Astrocyte of the hippocampus (primary cell): ENCODE data around the gene TREM1.
"Not testable (repeated sequence)": the region's sequence is repeated elsewhere in the genome, so short reads cannot be mapped to it uniquely, and the experiment has no call there.

Experiments
- DNase-seq: peaks from one replicate; pipeline ENCODE4 v3.0.0; 2011; ENCODE audit warnings: low read depth, low spot score

Gene TREM1

DNA sequence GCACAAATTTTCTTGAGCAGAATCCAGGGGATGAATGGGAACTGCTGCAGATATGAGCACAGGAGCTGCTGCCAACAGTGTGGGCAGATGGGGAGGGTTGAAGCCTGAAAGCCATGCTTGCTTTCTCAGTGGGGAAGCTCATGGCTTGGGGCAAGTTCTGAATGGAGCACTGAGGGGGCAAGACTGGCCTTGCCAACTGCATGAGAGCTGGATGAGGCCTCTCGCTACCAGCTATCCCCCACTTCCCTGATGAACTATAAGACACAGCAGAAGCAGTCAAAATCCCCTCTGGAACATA lies 28.3 kb downstream of the TREM1 start:
- no peak for DNase-seq

DNA sequence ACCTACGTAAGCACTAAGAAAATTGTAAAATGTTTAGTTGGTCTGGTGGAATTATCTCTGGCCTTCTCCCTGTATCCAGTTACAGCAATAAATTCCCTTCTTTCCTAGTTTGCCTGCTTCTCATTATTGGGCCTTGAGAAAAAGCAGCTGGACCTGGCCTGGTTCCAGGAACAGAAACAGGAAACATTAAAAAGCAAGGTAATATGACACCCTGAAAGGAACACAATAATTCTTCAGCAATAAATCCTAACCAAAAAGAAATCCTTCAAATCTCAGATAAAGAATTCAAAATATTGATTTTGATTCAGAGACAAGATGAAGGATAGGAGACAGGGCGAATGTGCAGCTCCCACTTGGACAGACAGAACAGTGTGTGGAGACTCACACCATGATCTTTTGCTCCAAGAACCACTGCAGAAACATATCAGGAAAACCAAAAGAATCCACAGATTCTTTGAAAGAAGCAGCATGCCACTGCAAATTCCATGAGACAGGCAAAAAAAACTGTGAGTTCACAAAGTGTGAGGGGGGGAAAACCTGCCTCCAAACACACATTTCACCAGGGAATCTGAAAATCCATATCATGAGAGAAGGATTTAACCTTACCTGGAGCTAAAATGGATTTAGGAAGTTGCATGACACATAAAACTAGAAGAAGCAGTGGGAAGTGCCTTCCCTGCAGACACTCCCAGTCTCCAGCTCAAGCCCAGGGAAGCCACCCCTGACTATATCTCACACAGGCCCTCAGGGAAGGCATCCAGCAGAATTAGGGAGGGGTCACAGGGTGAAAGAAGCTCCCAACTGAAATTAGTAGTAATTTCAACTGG lies 28.9 kb downstream of the TREM1 start:
- DNase-seq: peak; percentile 26

DNA sequence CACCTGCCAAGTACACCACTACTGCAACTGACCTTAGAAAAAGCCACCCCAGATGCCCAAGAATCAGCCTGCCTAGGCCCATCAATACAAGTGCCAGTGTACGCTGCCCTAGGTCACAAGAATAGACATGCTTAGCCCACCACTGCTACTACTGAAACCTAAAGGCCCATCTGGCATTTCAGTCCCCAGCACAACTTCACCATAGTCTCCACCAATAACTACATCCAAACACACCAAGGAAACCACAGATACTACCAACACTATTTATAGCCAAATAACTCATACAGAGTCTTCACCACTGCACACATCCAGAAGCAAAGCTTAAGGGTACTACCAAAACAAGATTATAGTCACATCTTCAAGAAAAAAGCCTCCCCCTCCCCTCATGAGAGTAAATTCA lies 30.1 kb downstream of the TREM1 start:
- DNase-seq: no peak

DNA sequence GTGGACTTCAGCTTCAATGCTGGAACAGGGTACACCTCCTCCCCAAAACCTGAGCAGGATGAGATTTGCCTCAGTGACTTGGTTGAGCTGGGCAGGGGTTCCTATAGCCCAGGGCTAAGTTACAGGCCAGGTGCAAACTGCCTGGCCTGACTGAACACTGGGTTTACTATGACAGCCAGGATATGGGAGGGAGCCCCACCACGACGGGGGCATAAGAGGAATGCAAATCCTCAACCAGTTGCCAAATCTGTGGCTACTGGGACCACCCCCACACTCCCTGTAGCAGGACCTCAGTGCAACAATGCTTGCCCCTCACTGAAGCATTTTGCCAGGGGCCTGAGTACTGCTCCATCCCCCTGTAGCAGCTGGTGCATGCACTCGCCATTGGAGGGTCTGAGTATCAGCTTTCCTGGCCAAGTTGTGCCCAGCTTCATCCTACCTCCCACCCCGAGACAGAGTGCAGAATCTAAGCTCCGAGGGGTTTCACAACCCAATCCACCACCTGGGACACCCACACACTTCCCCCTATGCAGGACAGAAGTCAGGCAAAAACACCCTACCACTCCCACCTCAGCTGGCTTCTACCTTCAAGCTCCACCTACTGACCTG lies 30.7 kb downstream of the TREM1 start:
- no peak for DNase-seq

DNA sequence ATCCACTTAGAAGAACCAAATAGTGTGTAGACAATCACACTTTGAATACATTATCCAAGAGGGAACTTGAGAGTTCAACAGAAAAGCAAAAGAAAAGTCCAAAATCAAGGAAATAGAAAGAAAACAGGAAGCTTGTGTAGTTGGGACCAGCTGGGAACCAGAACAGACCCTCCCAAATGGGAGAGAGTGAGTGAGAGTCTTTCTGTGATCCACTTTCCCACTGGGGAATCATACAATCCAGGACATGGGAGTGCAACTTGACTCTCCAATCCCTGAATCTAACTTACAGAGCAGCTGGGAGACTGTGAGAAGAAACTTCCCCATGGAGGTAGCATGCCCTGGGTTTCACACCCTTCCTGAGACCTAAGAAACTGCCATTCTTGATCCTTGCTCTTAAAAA lies 31.4 kb downstream of the TREM1 start:
- DNase-seq: no peak

DNA sequence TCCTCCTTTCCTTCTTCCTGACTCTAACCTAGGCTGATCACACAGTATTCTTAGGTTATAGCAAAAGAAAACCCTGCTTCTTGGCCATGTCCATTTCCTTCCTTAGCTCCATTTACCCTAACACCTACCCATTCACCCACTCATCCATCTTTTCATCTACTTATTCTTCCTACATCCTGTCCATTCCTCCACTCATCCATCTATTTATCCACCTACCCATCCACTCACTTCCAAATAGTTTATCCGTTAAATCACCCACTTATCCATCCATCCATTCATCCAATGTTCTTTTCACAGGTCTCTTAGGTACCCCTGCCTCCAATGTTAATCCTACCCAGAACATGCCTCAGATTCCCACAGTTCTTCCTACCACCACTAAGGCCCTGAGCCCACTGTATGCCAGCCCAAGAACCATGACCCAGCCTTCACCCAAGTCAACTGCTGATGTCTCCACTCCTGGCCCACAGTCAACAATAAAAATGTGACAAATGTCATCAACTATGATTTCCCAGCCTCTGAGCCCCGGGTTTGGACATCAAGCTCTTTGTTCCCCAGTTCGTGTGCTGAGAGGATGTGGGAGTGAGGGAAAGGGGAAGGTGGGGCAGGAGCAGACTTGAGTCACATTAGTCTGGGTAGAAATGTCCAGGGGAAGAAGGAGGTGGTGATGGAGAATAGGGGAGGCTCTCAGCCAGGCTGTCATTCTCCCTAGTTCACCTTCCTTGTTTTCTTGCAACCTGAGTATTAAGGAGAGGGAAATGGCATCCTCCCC lies 33.9 kb downstream of the TREM1 start:
- DNase-seq: no peak

DNA sequence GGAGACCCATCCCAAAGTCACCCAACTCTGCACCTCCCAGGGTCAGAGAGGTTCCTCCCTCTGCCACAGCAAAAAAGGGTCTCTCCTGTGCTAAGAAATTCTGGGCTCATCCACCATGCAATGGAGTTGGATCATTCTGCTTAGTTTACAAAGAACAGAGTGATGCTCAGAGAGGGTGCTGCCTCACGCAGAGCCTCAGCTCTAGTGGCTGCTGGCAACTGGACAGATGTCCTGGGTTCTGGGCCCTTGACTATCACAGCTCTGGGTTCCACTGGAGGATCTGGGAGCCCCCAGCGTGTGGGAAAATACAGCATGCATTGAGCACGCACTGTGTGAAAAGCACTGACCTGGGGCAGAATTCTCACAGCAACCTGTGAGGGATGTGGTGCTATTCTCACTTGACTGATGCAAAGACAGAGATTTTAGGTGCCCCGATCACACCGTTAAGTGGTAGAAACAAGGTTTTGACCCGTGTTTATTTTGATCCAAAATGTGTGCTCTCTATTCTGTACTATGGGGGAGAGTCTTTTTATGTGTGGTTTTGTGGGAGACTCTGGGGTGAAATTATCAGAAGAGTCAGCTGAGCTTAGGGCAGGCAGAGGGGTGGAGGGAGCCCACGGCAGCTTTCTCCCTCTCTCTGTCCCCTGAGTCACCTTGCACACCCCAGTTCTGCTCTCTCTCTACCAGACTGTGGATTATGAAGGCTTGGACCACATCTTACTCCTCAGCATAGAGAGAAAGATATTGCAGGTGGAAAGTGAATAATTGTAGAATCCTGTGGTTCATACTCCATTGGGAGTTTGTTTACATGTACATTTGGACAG lies 38.4 kb downstream of the TREM1 start:
- DNase-seq: no peak

DNA sequence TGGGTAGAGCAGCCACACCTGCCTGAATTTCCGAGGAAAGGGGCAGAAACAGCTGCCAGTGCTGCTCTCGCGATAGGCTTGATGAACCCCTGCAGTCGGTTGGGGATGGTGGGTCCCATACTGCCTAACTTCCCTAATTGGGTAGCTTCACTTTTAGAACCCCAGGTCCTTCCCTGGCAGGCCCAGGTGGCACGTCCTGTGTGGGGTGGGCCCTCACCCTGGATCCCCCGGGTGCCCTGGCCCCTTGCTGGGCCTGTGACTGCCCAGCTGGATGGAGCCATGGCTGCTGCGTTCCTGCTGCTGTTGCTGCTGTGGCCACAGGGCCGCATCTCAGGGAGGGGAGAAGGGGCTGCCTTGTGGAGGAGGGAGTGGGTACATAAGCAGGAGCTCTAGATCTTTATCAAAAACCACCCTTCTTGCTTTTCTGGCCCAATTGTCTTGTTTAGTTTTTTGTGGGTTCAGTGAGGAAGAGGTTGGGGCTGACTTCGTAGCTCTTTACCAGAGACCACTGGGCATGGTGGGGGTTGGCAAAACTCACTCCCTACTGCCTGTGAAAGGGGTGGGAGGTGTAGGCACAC lies 39.1 kb downstream of the TREM1 start:
- DNase-seq: no peak

DNA sequence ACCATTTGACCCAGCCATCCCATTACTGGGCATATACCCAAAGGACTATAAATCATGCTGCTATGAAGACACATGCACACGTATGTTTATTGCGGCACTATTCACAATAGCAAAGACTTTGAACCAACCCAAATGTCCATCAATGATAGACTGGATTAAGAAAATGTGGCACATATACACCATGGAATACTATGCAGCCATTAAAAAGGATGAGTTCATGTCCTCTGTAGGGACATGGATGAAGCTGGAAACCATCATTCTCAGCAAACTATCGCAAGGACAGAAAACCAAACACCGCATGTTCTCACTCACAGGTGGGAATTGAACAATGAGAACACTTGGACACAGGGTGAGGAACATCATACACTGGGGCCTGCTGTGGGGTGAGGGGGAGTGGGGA lies 40.0 kb downstream of the TREM1 start:
- DNase-seq: not testable (repeated sequence)

DNA sequence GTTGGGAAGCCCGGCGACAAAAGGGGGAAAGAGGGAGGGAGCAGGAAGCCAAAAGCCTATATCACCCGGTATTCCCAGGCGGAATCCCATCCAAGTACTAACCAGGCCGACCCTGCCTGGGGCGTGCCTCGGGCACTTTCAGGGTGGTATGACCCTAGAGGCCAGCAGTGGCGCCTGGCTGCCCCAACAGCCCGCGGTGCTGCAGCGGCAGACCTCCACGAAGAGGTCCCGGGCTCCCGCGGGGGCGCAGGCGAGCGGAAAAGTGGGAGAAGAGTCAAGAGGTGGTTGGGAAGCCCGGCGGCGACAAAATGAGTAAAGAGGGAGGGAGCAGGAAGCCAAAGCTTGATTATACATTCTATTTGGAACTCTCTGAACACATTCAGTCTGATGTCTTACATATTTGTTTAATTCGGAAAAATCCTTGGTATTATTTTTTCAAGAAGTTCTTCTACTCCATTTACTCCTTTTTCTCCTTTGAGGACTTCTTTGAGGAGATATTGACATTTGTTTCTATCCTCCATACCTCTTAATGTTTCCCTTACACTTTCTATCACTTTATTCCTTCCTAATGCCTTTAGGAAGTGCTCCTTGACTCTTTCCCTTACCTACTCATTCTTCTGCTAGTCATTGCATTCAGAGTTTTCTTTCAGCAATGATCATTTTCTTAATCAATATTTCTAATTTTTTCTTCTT lies 46.9 kb downstream of the TREM1 start:
- no peak for DNase-seq

DNA sequence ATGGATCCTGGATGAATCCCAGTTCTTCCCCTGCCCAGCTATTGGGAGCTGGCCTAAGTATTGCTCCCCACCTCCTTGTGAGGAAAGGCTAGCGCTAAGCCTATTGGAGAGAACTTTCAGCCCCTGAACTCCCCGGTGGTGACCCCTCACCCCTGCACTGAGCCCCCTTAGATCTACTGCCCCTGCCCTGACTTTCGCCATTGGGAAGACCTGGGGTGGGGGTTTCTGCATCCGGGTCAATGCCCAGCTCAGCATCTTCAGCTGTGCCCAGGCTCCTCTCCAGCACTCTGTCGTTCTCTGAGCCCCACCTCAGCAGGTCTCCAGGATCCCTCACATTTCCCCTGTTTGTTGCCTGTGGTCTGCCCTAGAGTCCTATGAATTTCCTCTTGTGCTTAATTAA lies 49.4 kb downstream of the TREM1 start:
- no peak for DNase-seq

DNA sequence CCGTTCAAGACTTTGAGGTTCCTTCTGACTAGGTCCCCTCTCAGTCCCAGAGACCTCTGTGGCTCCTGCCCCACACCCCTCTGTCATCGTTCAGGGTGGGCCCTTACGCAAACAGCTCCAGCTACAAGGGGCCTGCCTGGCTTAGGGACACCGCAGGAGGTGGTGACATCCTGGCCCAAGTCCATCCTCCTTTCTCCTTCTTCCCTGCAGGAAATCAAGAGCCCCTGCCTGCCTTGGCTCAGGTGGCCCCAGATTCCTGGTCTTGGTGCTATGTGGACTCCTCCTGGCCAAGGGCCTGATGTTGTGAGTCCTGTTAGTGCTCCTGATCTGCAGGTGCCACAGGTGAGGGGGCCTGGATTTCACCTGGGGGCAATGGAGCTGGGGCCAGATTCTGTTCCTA lies 50.2 kb downstream of the TREM1 start:
- DNase-seq: no peak

DNA sequence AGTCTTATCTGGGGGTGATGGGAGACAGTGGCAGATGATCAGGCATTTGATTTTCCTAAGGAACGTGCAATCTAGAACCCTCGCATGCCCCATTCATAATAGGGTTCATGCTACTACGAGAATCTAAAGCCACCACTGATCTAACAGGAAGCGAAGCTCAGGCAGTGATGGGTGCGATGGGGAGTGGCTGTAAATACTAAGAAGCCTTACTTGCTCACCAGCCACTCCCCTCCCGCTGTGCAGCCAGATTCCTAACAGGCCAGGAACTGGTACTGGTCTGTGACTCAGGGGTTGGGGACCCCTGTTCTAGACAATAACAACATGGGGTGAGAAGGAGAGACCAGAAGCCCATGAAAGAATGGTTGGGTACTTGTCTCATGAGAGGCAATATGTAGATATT lies 53.8 kb downstream of the TREM1 start:
- no peak for DNase-seq

DNA sequence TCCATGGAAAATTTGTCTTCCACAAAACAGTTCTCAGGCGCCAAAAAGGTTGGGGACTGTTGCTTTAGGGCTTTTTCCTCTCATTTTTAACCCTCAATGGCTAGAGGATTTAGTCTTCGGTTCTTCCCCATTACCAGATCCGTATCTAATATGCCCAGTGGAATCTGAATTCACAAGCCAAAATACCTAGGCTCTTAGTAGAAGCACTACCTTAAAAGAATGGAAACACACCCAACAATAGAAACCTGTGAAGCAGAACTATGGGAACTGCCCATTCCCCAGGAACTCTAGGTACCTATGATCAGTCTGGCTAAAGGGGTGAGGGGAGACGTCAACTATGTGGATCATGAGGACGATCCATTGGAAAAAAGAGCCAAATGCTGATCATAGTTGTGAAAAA lies 55.2 kb downstream of the TREM1 start:
- no peak for DNase-seq

DNA sequence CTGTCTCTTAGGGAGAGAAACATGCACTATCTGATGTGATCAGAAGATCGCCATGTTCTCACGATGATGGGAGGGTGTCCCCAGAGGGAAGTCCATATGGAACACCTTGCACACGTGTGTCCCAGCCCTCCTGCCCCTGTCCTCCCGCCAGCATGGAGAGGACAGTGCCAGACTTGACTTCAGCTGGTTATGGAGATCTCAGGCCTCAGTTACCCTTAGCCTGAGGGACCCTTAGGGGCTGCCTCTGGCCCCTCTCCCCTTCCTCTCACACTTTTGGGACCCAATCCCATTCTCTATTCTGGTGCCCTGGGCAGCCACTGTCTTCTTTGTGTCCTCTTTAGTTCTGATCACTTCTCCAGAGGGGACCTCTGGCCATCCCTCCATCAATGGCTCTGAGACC lies 56.8 kb downstream of the TREM1 start:
- no peak for DNase-seq

DNA sequence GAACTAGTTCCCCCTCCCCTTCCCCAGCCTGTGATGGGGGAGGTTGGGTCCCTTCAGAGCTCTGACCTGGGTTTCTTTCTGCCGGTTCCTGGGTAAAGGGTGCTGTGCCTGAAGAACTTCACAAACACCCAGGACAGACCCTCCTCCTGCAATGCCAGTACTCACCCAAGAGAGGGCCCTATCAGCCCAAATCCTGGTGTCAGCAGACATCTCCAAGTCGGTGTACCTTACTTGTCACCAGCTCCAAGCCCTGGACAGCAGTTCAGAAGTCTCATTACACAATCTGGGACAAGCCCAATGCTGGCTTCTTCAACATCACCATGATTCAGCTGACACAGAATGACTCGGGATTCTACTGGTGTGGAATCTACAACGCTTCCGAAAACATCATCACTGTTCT lies 57.9 kb downstream of the TREM1 start:
- DNase-seq: no peak

DNA sequence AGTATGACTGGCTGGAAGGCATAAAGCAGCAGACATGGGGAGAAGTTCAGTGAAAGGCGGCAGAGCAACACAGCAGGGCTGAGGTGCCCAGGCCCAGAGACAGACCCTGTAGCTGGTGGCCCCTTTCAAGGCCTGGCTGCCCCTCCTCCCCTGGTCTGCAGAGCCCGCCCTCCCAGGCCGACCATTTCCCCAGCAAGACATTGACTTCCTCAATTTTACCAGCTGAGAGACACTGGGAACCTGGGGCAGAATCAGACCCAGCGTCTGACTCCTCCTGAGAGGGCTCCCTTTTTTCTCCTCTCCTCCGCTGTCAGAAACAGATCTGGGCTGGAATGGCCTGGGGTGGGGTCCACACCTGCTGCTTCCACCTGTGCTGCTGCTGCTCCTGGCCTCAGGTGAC lies 58.4 kb downstream of the TREM1 start, which contains the start of gene TREML4:
Gene TREML4, plus strand, starts transcription at position 254 of the 400 bp plus-strand sequence. Its CDS starts 79 bp downstream, at position 333.
- DNase-seq: no peak

DNA sequence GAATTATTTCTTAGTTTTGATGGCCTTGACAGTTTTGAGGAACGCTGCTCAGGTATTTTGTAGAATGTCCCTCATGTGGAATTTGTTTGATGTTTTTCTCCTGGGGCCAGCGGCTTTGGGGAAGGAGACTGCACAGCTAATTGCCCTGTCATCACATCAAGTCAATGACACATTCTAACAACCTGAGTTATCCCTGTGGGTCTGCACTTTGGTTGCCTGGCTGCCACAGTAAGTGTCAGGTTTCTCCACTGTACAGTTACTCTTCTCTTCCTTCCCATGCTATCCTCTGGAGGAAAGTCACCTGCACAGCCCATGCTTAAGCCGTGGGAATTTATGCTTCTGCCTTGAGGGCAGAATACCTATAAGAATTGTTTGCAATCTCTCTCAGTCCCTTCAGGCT lies 59.7 kb downstream of the TREM1 start:
- DNase-seq: no peak

DNA sequence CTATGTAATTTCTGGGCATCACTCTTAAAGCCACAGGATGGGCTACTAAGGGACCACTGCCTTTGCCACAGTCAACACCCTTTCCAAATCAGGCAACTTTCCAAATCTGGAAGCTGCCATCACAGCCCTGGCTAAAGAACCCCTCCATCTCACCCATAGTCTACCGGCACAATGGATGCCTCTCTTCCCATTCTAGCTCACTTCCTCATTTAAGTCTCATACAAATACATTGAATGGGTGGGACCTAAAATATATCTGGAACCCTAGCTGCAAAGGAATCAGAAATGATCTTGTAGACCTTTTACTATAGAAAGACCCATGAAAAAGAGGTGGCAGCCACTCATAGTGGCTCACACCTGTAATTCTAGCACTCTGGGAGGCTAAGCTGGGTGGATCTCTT lies 61.7 kb downstream of the TREM1 start:
- no peak for DNase-seq
